Endothelial cell of umbilical vein (primary cell): ENCODE data around the gene SFSWAP. TPM values are rescaled to one million over a fixed set of nuclear protein-coding genes. Genes with fewer than 3 reads are reported as not detected.

Experiments used
- BruUV-seq: library from RNA; stranded (reverse); fragments of 400-500 nt; replicated peaks from 2 replicates; lab custom pipeline; 2021; lab: Mats Ljungman, UMichigan
- CTCF ChIA-PET: fragments of 300-600, 350-600 bp; sonication (Branson Sonifier 250); formaldehyde crosslinking; loops from one replicate; lab custom pipeline; 2021; ENCODE audit warnings: antibody characterized with exemption, inconsistent platforms; lab: Charles Lee
- POLR2A ChIA-PET: fragments of 300-600, 350-600 bp; sonication (Branson Sonifier 250); formaldehyde crosslinking; loops from one replicate; lab custom pipeline; 2021; ENCODE audit warnings: antibody characterized with exemption, inconsistent platforms; lab: Charles Lee
- DNase-seq: peaks from one replicate; pipeline ENCODE4 v3.0.0-alpha.2; 2011; ENCODE audit warnings: low read depth, low spot score
- FAIRE-seq: peaks from 2 replicates; lab custom pipeline; 2011; peaks lifted over from hg19 to GRCh38; lab: Jason Lieb, UNC
- H2AFZ ChIP-seq: 2 replicates; pipeline ENCODE4 v1.6.0; 2012; ENCODE audit warnings: low read depth, low read length, control low read depth, inconsistent platforms
- H3K27ac ChIP-seq: 2 replicates; pipeline ENCODE4 v1.5.1; 2011; ENCODE audit warnings: low read depth, mild to moderate bottlenecking, control low read depth, low read length, moderate library complexity; ENCODE audit not compliant: insufficient read depth
- H3K27me3 ChIP-seq, 2 experiments: 2 replicates each; pipeline versions ENCODE4 v1.6.0 to v1.6.1; 2011; ENCODE audit warnings: low read length in 2 of 2, mixed read lengths in 1 of 2; ENCODE audit not compliant: control insufficient read depth in 2 of 2, insufficient read depth in 2 of 2
- H3K36me3 ChIP-seq, 2 experiments: 2 replicates in 1 of 2; 3 replicates in 1 of 2; pipeline ENCODE4 v1.5.1; 2011; ENCODE audit warnings: low read length in 2 of 2, mild to moderate bottlenecking in 1 of 2, moderate library complexity in 1 of 2; ENCODE audit not compliant: control insufficient read depth in 2 of 2, insufficient read depth in 2 of 2; ENCODE audit errors: extremely low read depth in 1 of 2
- H3K4me1 ChIP-seq: 3 replicates; pipeline ENCODE4 v1.5.1; 2011; ENCODE audit warnings: mild to moderate bottlenecking, low read length; ENCODE audit not compliant: control insufficient read depth, insufficient read depth; ENCODE audit errors: extremely low read depth
- H3K4me2 ChIP-seq: 2 replicates; pipeline ENCODE4 v1.6.1; 2011; ENCODE audit warnings: low read length, control low read depth, mixed read lengths; ENCODE audit not compliant: insufficient read depth
- H3K4me3 ChIP-seq, 3 experiments: fragments of 200-600 bp in 1 of 3; sonication (generic), shearing (Covaris generic) in 1 of 3; replicated peaks in 1 of 3; 2 replicates each; pipeline ENCODE4 v1.5.1; 2011 to 2016; ENCODE audit warnings: control low read depth in 3 of 3, low read length in 3 of 3, mild to moderate bottlenecking in 2 of 3, inconsistent platforms in 1 of 3, low read depth in 1 of 3, moderate library complexity in 1 of 3; ENCODE audit not compliant: insufficient read depth in 1 of 3
- H3K79me2 ChIP-seq: 2 replicates; pipeline ENCODE4 v1.6.0; 2012; ENCODE audit warnings: low read length, inconsistent platforms; ENCODE audit not compliant: control insufficient read depth, insufficient read depth
- H3K9ac ChIP-seq: replicated peaks from 2 replicates; pipeline ENCODE3; 2011; ENCODE audit warnings: low read length, control low read depth; ENCODE audit not compliant: insufficient read depth; ENCODE audit errors: extremely low read depth
- H3K9me1 ChIP-seq: replicated peaks from 3 replicates; pipeline ENCODE4 v1.6.0; 2011; ENCODE audit warnings: mild to moderate bottlenecking, low read length; ENCODE audit not compliant: control insufficient read depth, insufficient read depth; ENCODE audit errors: extremely low read depth
- H3K9me3 ChIP-seq: replicated peaks from 2 replicates; pipeline ENCODE4 v1.5.1; 2012; ENCODE audit warnings: low read length, inconsistent platforms; ENCODE audit not compliant: control insufficient read depth, insufficient read depth
- H4K20me1 ChIP-seq: replicated peaks from 2 replicates; pipeline ENCODE3; 2011; ENCODE audit warnings: mild to moderate bottlenecking, low read length; ENCODE audit not compliant: control insufficient read depth, insufficient read depth; ENCODE audit errors: extremely low read depth
- EZH2 ChIP-seq: IDR thresholded peaks from 2 replicates; pipeline ENCODE4 v1.6.1; 2012; ENCODE audit warnings: borderline replicate concordance, low read depth, mild to moderate bottlenecking, moderate library complexity, low read length, inconsistent platforms; ENCODE audit not compliant: severe bottlenecking
- FOS ChIP-seq: IDR thresholded peaks from 2 replicates; pipeline ENCODE4 v1.6.1; 2011; ENCODE audit warnings: mild to moderate bottlenecking, low read length, moderate library complexity, borderline replicate concordance; ENCODE audit not compliant: insufficient read depth
- GATA2 ChIP-seq: IDR thresholded peaks from 2 replicates; pipeline ENCODE4 v1.7.0; 2011; ENCODE audit warnings: low read depth, mild to moderate bottlenecking, moderate library complexity, mixed read lengths, low read length; ENCODE audit not compliant: insufficient read length, insufficient read depth
- JUN ChIP-seq: IDR thresholded peaks from 2 replicates; pipeline ENCODE4 v1.6.1; 2011; ENCODE audit warnings: borderline replicate concordance, low read depth; ENCODE audit not compliant: insufficient read length, insufficient read depth
- MYC ChIP-seq: IDR thresholded peaks from one replicate; pipeline ENCODE4 v1.6.1; 2011; ENCODE audit warnings: mild to moderate bottlenecking, low read depth, low read length
- POLR2A ChIP-seq: IDR thresholded peaks from 2 replicates; pipeline ENCODE4 v1.6.1; 2012; ENCODE audit warnings: low read depth, mild to moderate bottlenecking, control low read depth, low read length
- POLR2AphosphoS5 ChIP-seq: IDR thresholded peaks from 2 replicates; pipeline ENCODE4 v1.6.1; 2012; ENCODE audit warnings: low read depth, mild to moderate bottlenecking, control low read depth, low read length, moderate library complexity; ENCODE audit not compliant: insufficient read depth
- dilution Hi-C: fragments of 300-500 bp; cut with MboI; formaldehyde crosslinking; loops from one replicate; pipeline ENCODE4 v1.15.0; 2019; ENCODE audit warnings: low sequenced_read_pairs; ENCODE audit not compliant: extremely low pct_ligation_motif_present
- intact Hi-C: fragments of 100-400 bp; cut with micrococcal nuclease; formaldehyde crosslinking; loops from one replicate; pipeline ENCODE4 v1.10.0; 2022
- polyA plus RNA-seq, 4 experiments: library from polyadenylated mRNA; depleted of rRNA in 3 of 4; stranded (reverse) in 3 of 4; unstranded in 1 of 4; fragments of >200 nt; gene quantifications; 2 replicates each; pipeline versions ENCODE4 v1.2.1 to v1.2.3, GENCODE V29; 2011 to 2012; ENCODE audit warnings: missing spikeins in 1 of 4
- total RNA-seq: library from RNA; stranded (reverse); gene quantifications from 2 replicates; pipeline ENCODE4 v1.2.3, GENCODE V29; 2021
- TF ChIP-seq, protein P1 (sequence below): IDR thresholded peaks from 2 replicates; pipeline ENCODE4 v1.6.1; 2011; ENCODE audit not compliant: insufficient read depth, insufficient read length
- TF ChIP-seq, protein P2 (sequence below), 2 donors: IDR thresholded peaks; 1 replicate in 1 of 2; 2 replicates in 1 of 2; pipeline ENCODE4 v1.5.1; 2011; ENCODE audit warnings: low read length in 2 of 2, mild to moderate bottlenecking in 2 of 2, moderate library complexity in 2 of 2, control low read depth in 1 of 2, inconsistent platforms in 1 of 2, low read depth in 1 of 2; ENCODE audit not compliant: insufficient read depth in 1 of 2; ENCODE audit errors: extremely low read depth in 1 of 2

Gene SFSWAP
- total and polyA plus RNA-seq, 2 donors (not counting 3 experiments of a cell fraction or from before 2014, with no cell fraction given) = 38.1 to 53.3 TPM

DNA sequence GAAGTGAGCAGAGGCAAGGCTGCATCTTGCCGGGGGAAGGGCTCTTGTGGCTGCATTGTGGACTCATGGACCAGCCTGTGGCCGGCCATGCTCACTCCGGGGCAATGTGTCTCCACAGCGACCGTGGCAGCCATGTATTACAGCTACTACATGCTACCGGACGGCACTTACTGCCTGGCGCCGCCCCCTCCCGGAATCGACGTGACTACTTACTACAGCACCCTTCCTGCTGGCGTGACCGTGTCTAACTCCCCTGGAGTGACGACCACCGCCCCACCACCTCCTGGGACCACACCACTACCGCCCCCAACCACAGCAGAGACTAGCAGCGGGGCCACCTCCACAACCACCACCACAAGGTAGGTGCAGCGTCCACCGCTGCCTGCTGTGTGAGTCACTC, 42.1 kb downstream of the SFSWAP start:
- Histone ChIP-seq H3K27ac (no peak overlapping the region), H3K9ac (no peak overlapping the region), H3K9me3 (no peaks in the 10 kb centered on the region), H3K4me2 (no peak overlapping the region), H3K4me1 (no peaks in the 10 kb centered on the region), H3K9me1 (no peaks in the 10 kb centered on the region), H2AFZ (no peak overlapping the region), H4K20me1 (no peaks in the 10 kb centered on the region), H3K4me3 (no peak overlapping the region), H3K27me3 (no peaks in the 10 kb centered on the region), H3K36me3 (peaks cover 11 to 41% of the 10 kb centered on the region in 2 experiments), H3K79me2 (no peaks in the 10 kb centered on the region)
- FAIRE-seq (no peak), DNase-seq (no peak)
- POLR2A ChIA-PET = no interaction called here
- CTCF ChIA-PET = interaction anchor here (1.0 kb wide), 1 partner anchor 16 kb away, joined by 3 read pairs; no protein-coding TSS in a partner anchor
- no peak for TF ChIP-seq EZH2
- TF ChIP-seq, protein P1, sequence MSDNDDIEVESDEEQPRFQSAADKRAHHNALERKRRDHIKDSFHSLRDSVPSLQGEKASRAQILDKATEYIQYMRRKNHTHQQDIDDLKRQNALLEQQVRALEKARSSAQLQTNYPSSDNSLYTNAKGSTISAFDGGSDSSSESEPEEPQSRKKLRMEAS = no peak
- TF ChIP-seq MYC = no peak
- no peak for TF ChIP-seq POLR2A
- no peak for TF ChIP-seq JUN
- TF ChIP-seq POLR2AphosphoS5 = no peak
- TF ChIP-seq, protein P2, sequence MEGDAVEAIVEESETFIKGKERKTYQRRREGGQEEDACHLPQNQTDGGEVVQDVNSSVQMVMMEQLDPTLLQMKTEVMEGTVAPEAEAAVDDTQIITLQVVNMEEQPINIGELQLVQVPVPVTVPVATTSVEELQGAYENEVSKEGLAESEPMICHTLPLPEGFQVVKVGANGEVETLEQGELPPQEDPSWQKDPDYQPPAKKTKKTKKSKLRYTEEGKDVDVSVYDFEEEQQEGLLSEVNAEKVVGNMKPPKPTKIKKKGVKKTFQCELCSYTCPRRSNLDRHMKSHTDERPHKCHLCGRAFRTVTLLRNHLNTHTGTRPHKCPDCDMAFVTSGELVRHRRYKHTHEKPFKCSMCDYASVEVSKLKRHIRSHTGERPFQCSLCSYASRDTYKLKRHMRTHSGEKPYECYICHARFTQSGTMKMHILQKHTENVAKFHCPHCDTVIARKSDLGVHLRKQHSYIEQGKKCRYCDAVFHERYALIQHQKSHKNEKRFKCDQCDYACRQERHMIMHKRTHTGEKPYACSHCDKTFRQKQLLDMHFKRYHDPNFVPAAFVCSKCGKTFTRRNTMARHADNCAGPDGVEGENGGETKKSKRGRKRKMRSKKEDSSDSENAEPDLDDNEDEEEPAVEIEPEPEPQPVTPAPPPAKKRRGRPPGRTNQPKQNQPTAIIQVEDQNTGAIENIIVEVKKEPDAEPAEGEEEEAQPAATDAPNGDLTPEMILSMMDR (IDR thresholded peaks at IDR 0.05; ENCODE audit: extremely low read depth in 1 of 2, insufficient read depth in 1 of 2, low read depth in 1 of 2, low read length in 2 of 2) = no peak
- TF ChIP-seq FOS = no peak
- TF ChIP-seq GATA2 = no peak
- BruUV-seq = no TSS peak
- dilution Hi-C loops (no loop called here), intact Hi-C loops (no loop called here)
